Measurements from ENCODE around the gene PAPPA2.

The PAPPA2 gene

GRCh38 chr1:176533020-176533419 lies 70.0 kb downstream of the PAPPA2 start:
- H3K27ac ChIP-seq (ENCODE audit: low read length), result no peak overlapping the region
- TF ChIP-seq EZH2phosphoT487 (IDR thresholded peaks at IDR 0.05; ENCODE audit: low read depth) (no peak), CTCF (IDR thresholded peaks at IDR 0.05; ENCODE audit: low read depth, low read length) (no peak)
- no peaks in the 10 kb centered on the region for H3K79me2 ChIP-seq (ENCODE audit: low read length)
- no peak overlapping the region for H3K4me3 ChIP-seq (ENCODE audit: low read length)
- H3K9ac ChIP-seq (ENCODE audit: low read length), result no peak overlapping the region
- no peak overlapping the region for H2AFZ ChIP-seq (ENCODE audit: low read depth, low read length)
- H3K27me3 ChIP-seq (ENCODE audit: low read depth, low read length), result peaks cover 54% of the 10 kb centered on the region
- H3K4me2 ChIP-seq (ENCODE audit: low read length), result no peak overlapping the region
- no peaks in the 10 kb centered on the region for H3K36me3 ChIP-seq (replicated peaks; ENCODE audit: low read depth, low read length)
- no peaks in the 10 kb centered on the region for H3K4me1 ChIP-seq (ENCODE audit: low read length)
- H3K9me3 ChIP-seq (ENCODE audit: insufficient read depth, low read length), result no peaks in the 10 kb centered on the region
- no peaks in the 10 kb centered on the region for H4K20me1 ChIP-seq (ENCODE audit: insufficient read depth, low read length)

- Histone ChIP-seq H3K9me3 (ENCODE audit: insufficient read depth, low read length) (no peaks in the 10 kb centered on the region), H3K4me1 (ENCODE audit: low read length) (no peaks in the 10 kb centered on the region), H4K20me1 (ENCODE audit: insufficient read depth, low read length) (no peaks in the 10 kb centered on the region), H3K27me3 (ENCODE audit: low read depth, low read length) (peaks cover 34% of the 10 kb centered on the region), H3K4me3 (ENCODE audit: low read length) (no peak overlapping the region), H3K27ac (ENCODE audit: low read length) (no peak overlapping the region), H3K79me2 (ENCODE audit: low read length) (no peaks in the 10 kb centered on the region), H2AFZ (ENCODE audit: low read depth, low read length) (no peak overlapping the region), H3K9ac (ENCODE audit: low read length) (no peak overlapping the region), H3K4me2 (ENCODE audit: low read length) (no peak overlapping the region), H3K36me3 (replicated peaks; ENCODE audit: low read depth, low read length) (no peaks in the 10 kb centered on the region)
- TF ChIP-seq CTCF (IDR thresholded peaks at IDR 0.05; ENCODE audit: low read depth, low read length) (no peak), EZH2phosphoT487 (IDR thresholded peaks at IDR 0.05; ENCODE audit: low read depth) (no peak)
Observed at GRCh38 chr1:176536588-176536987, 73.6 kb downstream of the PAPPA2 start.

DNA sequence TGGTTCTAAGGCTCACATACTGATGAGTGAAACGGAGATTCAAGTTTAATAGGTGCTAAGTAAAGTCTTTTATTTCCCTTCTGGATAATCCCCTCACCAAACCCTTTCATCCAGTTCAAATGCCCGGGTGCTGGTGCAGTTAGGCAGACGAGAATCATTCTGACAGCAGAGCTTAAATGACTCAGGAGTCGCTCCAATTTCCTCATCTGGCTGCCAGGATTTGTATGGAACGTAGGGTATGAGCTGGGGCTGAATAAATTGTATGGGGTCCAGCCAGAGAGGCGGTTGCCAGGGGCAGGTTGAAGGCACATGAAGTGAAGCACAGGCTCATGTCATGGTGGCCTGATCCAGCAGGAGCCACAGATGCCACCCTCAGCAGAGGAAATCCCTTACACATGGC lies 76.0 kb downstream of the PAPPA2 start:
- H2AFZ ChIP-seq (ENCODE audit: low read depth, low read length), result no peak overlapping the region
- H3K79me2 ChIP-seq (ENCODE audit: low read length), result no peaks in the 10 kb centered on the region
- H3K4me1 ChIP-seq (ENCODE audit: low read length), result no peaks in the 10 kb centered on the region
- H3K9ac ChIP-seq (ENCODE audit: low read length), result no peak overlapping the region
- no peak overlapping the region for H3K4me2 ChIP-seq (ENCODE audit: low read length)
- no peak for TF ChIP-seq EZH2phosphoT487 (IDR thresholded peaks at IDR 0.05; ENCODE audit: low read depth)
- TF ChIP-seq CTCF (IDR thresholded peaks at IDR 0.05; ENCODE audit: low read depth, low read length), result no peak
- no peaks in the 10 kb centered on the region for H4K20me1 ChIP-seq (ENCODE audit: insufficient read depth, low read length)
- peaks cover 32% of the 10 kb centered on the region for H3K27me3 ChIP-seq (ENCODE audit: low read depth, low read length)
- no peak overlapping the region for H3K4me3 ChIP-seq (ENCODE audit: low read length)
- no peaks in the 10 kb centered on the region for H3K36me3 ChIP-seq (replicated peaks; ENCODE audit: low read depth, low read length)
- H3K27ac ChIP-seq (ENCODE audit: low read length), result no peak overlapping the region
- no peaks in the 10 kb centered on the region for H3K9me3 ChIP-seq (ENCODE audit: insufficient read depth, low read length)

DNA sequence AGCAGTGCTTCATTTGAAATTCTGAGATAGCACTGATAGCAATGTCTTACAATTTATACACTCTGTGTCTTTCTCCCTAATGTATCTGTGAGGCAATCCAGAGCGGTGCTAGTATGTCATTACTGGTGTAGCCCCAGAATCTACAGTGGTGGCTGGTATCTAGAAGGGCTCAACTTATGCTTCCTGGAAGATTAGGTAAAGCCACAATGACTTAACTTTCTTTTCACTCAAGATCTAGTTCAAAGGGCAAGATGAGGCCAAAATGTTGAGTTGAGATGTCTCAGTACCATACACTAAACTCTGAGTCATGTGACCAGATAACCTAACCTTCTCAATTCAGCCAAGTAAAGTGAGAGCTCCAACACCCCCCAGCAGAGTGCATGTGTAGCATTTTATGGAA lies 77.5 kb downstream of the PAPPA2 start:
- H3K4me3 ChIP-seq (ENCODE audit: low read length), result no peak overlapping the region
- H3K79me2 ChIP-seq (ENCODE audit: low read length), result no peaks in the 10 kb centered on the region
- H3K9me3 ChIP-seq (ENCODE audit: insufficient read depth, low read length), result no peaks in the 10 kb centered on the region
- H3K4me1 ChIP-seq (ENCODE audit: low read length), result no peaks in the 10 kb centered on the region
- H3K27me3 ChIP-seq (ENCODE audit: low read depth, low read length), result peaks cover 19% of the 10 kb centered on the region
- no peak overlapping the region for H2AFZ ChIP-seq (ENCODE audit: low read depth, low read length)
- no peak overlapping the region for H3K9ac ChIP-seq (ENCODE audit: low read length)
- no peak overlapping the region for H3K4me2 ChIP-seq (ENCODE audit: low read length)
- no peaks in the 10 kb centered on the region for H4K20me1 ChIP-seq (ENCODE audit: insufficient read depth, low read length)
- no peak for TF ChIP-seq EZH2phosphoT487 (IDR thresholded peaks at IDR 0.05; ENCODE audit: low read depth)
- no peak for TF ChIP-seq CTCF (IDR thresholded peaks at IDR 0.05; ENCODE audit: low read depth, low read length)
- no peak overlapping the region for H3K27ac ChIP-seq (ENCODE audit: low read length)
- H3K36me3 ChIP-seq (replicated peaks; ENCODE audit: low read depth, low read length), result no peaks in the 10 kb centered on the region

Measured in OCI-LY3 (cell line).